Rectal smooth muscle tissue (tissue), 1 donor: Measurements from ENCODE around the gene ACSS2.

ENCODE experiments used
- H3K27ac ChIP-seq: one replicate; pipeline ENCODE4 v1.7.0; 2013; ENCODE audit warnings: low read depth, low read length, inconsistent platforms
- H3K27me3 ChIP-seq: one replicate; pipeline ENCODE4 v1.7.0; 2013; ENCODE audit warnings: low read length; ENCODE audit not compliant: control insufficient read depth, insufficient read depth
- H3K36me3 ChIP-seq: one replicate; pipeline ENCODE4 v1.7.0; 2013; ENCODE audit warnings: low read length; ENCODE audit not compliant: control insufficient read depth, insufficient read depth
- H3K4me1 ChIP-seq: one replicate; pipeline ENCODE4 v1.7.0; 2013; ENCODE audit warnings: low read length; ENCODE audit not compliant: control insufficient read depth, insufficient read depth
- H3K4me3 ChIP-seq: one replicate; pipeline ENCODE4 v1.7.0; 2013; ENCODE audit warnings: low read length
- H3K9ac ChIP-seq: one replicate; pipeline ENCODE4 v1.7.0; 2013; ENCODE audit warnings: low read length

The ACSS2 gene

GRCh38 chr20:34965051-34965450 is 88.6 kb downstream of the ACSS2 start:
- H3K4me1 ChIP-seq = no peaks in the 10 kb centered on the region
- H3K36me3 ChIP-seq = no peaks in the 10 kb centered on the region
- H3K27me3 ChIP-seq = no peaks in the 10 kb centered on the region

GRCh38 chr20:34967421-34967820 is 91.0 kb downstream of the ACSS2 start:
- Histone ChIP-seq H3K27me3 (no peaks in the 10 kb centered on the region), H3K4me1 (no peaks in the 10 kb centered on the region), H3K36me3 (no peaks in the 10 kb centered on the region), H3K27ac (no peak overlapping the region), H3K9ac (no peak overlapping the region), H3K4me3 (no peak overlapping the region)

More at GRCh38 chr20:34965051-34965450, 88.6 kb downstream of the ACSS2 start:
- H3K4me3 ChIP-seq = no peak overlapping the region
- H3K9ac ChIP-seq = no peak overlapping the region
- H3K27ac ChIP-seq = no peak overlapping the region

- H3K4me1 ChIP-seq = no peaks in the 10 kb centered on the region
- H3K9ac ChIP-seq = no peak overlapping the region
- H3K4me3 ChIP-seq = no peak overlapping the region
- no peak overlapping the region for H3K27ac ChIP-seq
- no peaks in the 10 kb centered on the region for H3K27me3 ChIP-seq
- H3K36me3 ChIP-seq = no peaks in the 10 kb centered on the region
Observed at GRCh38 chr20:34968042-34968775, 91.8 kb downstream of the ACSS2 start.

GRCh38 chr20:34970193-34970840 is 93.9 kb downstream of the ACSS2 start:
- Histone ChIP-seq H3K9ac (no peak overlapping the region), H3K4me3 (no peak overlapping the region), H3K27ac (no peak overlapping the region), H3K36me3 (no peaks in the 10 kb centered on the region), H3K4me1 (no peaks in the 10 kb centered on the region), H3K27me3 (no peaks in the 10 kb centered on the region)

- Histone ChIP-seq H3K4me1 (no peaks in the 10 kb centered on the region), H3K9ac (no peak overlapping the region), H3K27ac (no peak overlapping the region), H3K27me3 (no peaks in the 10 kb centered on the region), H3K36me3 (no peaks in the 10 kb centered on the region), H3K4me3 (no peak overlapping the region)
Observed at GRCh38 chr20:34970846-34971560, 94.6 kb downstream of the ACSS2 start.

GRCh38 chr20:34971561-34972235 is 95.3 kb downstream of the ACSS2 start:
- Histone ChIP-seq H3K4me3 (no peak overlapping the region), H3K27me3 (no peaks in the 10 kb centered on the region), H3K27ac (no peak overlapping the region), H3K36me3 (no peaks in the 10 kb centered on the region), H3K4me1 (no peaks in the 10 kb centered on the region), H3K9ac (no peak overlapping the region)

- Histone ChIP-seq H3K27ac (no peak overlapping the region), H3K27me3 (no peaks in the 10 kb centered on the region), H3K36me3 (no peaks in the 10 kb centered on the region), H3K4me1 (no peaks in the 10 kb centered on the region), H3K9ac (no peak overlapping the region), H3K4me3 (no peak overlapping the region)
Observed at GRCh38 chr20:34974246-34974645, 97.8 kb downstream of the ACSS2 start.

- Histone ChIP-seq H3K27me3 (peaks cover 6% of the 10 kb centered on the region), H3K9ac (no peak overlapping the region), H3K4me1 (peaks cover 2% of the 10 kb centered on the region), H3K36me3 (no peaks in the 10 kb centered on the region), H3K27ac (no peak overlapping the region), H3K4me3 (no peak overlapping the region)
Observed at GRCh38 chr20:34976286-34976685, 99.9 kb downstream of the ACSS2 start.
